ENCODE data around the gene B4GALT3. TPM values are rescaled to one million over a fixed set of nuclear protein-coding genes. Genes with fewer than 3 reads are reported as not detected.

Gene B4GALT3
- total and polyA plus RNA-seq, 2 of the 4 experiments (the other 2 are of a cell fraction): 19.9 to 36.0 TPM

DNA sequence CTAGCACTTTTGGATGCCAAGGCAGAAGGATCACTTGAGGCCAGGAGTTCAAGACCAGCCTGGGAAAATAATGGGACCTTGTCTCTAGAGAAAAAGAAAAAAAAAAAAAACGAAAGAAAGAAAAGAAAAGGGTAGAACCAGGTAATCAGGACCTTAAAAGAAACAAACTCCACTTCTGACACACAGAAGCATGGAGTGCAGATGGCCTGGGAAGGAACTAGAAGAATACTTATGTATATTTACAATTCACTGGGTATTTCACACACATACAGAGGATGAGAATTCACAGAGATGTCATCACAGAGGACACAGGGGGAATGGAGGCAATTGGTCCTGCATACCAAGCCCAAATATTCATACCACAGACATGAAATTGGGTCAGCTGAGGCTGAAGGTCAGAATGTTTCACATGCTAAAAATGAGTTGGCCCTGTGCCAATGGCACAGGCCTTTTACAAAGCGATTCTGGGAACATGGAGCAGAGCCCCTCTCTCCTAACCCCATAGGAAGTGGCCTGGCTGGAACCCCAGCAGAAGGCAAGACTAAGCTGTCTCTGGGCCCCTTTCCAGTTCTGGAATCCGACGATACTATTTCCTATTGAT is 4.4 kb downstream of the B4GALT3 start:
- peaks cover 17% of the 10 kb centered on the region for H3K4me1 ChIP-seq (ENCODE audit: control insufficient read depth, insufficient read depth, low read length)
- H3K9ac ChIP-seq (ENCODE audit: low read depth, low read length): no peak overlapping the region
- H3K23ac ChIP-seq (ENCODE audit: low read depth, low read length): 0 out of 2 replicates have a peak overlapping the region, but pooled peaks have one; percentile 45
- no peak overlapping the region for H2AK9ac ChIP-seq (replicated peaks; ENCODE audit: low read depth, low read length, poor library complexity)
- WGBS, 2 experiments (ENCODE audit: extremely low coverage in 2 of 2, insufficient read length in 1 of 2): no CpG with 5 or more reads among the region's 4 CpGs
- H3K36me3 ChIP-seq (ENCODE audit: control insufficient read depth, insufficient read depth, low read length): peaks cover 46% of the 10 kb centered on the region
- H3K56ac ChIP-seq (ENCODE audit: extremely low read depth, insufficient read depth, low read length): no peak overlapping the region
- no peak overlapping the region for H4K5ac ChIP-seq (ENCODE audit: low read depth, low read length)
- intact Hi-C loops (cut with micrococcal nuclease) (no loop called here), dilution Hi-C loops (cut with HindIII; ENCODE audit: low sequenced_read_pairs, unreplicated experiment) (no loop called here), in situ Hi-C loops (cut with MboI; ENCODE audit: low sequenced_read_pairs) (no loop called here)
- H2AFZ ChIP-seq (replicated peaks; ENCODE audit: low read length, poor library complexity): no peak overlapping the region
- BruUV-seq (replicated peaks): no TSS peak
- TF ChIP-seq RCOR1 (IDR thresholded peaks at IDR 0.05; ENCODE audit: insufficient replicate concordance, low read length): peak; percentile 59
- 0 out of 2 replicates have a peak, but pooled peaks have one; percentile 10 for TF ChIP-seq FOS (IDR thresholded peaks at IDR 0.05; ENCODE audit: low read depth, low read length)
- peak; percentile 99 for TF ChIP-seq MXI1 (IDR thresholded peaks at IDR 0.05; ENCODE audit: borderline replicate concordance, low read depth, low read length)
- peak; percentile 83 for TF ChIP-seq CEBPB (IDR thresholded peaks at IDR 0.05; ENCODE audit: low read depth, low read length)
- TF ChIP-seq, protein P1, sequence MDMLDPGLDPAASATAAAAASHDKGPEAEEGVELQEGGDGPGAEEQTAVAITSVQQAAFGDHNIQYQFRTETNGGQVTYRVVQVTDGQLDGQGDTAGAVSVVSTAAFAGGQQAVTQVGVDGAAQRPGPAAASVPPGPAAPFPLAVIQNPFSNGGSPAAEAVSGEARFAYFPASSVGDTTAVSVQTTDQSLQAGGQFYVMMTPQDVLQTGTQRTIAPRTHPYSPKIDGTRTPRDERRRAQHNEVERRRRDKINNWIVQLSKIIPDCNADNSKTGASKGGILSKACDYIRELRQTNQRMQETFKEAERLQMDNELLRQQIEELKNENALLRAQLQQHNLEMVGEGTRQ (IDR thresholded peaks at IDR 0.05; ENCODE audit: low read depth, low read length): 0 out of 2 replicates have a peak, but pooled peaks have one; percentile 8
- TF ChIP-seq CHD1 (IDR thresholded peaks at IDR 0.05; ENCODE audit: low read depth, low read length): no peak
- TF ChIP-seq, protein P2, sequence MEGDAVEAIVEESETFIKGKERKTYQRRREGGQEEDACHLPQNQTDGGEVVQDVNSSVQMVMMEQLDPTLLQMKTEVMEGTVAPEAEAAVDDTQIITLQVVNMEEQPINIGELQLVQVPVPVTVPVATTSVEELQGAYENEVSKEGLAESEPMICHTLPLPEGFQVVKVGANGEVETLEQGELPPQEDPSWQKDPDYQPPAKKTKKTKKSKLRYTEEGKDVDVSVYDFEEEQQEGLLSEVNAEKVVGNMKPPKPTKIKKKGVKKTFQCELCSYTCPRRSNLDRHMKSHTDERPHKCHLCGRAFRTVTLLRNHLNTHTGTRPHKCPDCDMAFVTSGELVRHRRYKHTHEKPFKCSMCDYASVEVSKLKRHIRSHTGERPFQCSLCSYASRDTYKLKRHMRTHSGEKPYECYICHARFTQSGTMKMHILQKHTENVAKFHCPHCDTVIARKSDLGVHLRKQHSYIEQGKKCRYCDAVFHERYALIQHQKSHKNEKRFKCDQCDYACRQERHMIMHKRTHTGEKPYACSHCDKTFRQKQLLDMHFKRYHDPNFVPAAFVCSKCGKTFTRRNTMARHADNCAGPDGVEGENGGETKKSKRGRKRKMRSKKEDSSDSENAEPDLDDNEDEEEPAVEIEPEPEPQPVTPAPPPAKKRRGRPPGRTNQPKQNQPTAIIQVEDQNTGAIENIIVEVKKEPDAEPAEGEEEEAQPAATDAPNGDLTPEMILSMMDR (conservative IDR thresholded peaks at IDR 0.05; ENCODE audit: low read depth, low read length): no peak
- TF ChIP-seq BHLHE40 (IDR thresholded peaks at IDR 0.05; ENCODE audit: low read depth, low read length): peak; percentile 41; the same call in 1 of the 2 replicates
- no peak for TF ChIP-seq RAD21 (IDR thresholded peaks at IDR 0.05; ENCODE audit: low read length)
- no peak for TF ChIP-seq RFX5 (IDR thresholded peaks at IDR 0.05; ENCODE audit: low read depth, low read length)
- TF ChIP-seq SMC3 (IDR thresholded peaks at IDR 0.05; ENCODE audit: low read depth, low read length): no peak
- peaks cover 11% of the 10 kb centered on the region for H3K9me1 ChIP-seq (ENCODE audit: insufficient read depth, low read length)
- H4K20me1 ChIP-seq (ENCODE audit: insufficient read depth, low read length): peaks cover 13% of the 10 kb centered on the region; the same call in 1 of the 2 replicates
- peak; percentile 97 for DNase-seq
- ATAC-seq (ENCODE audit: low read depth): peak; percentile 52
- H2BK5ac ChIP-seq (ENCODE audit: low read depth, low read length, poor library complexity, severe bottlenecking): peak overlapping the region; percentile 49
- peak overlapping the region; percentile 61; the same call in 1 of the 2 replicates for H4K91ac ChIP-seq (ENCODE audit: insufficient read depth, low read depth, low read length)
- H3K4me2 ChIP-seq (ENCODE audit: low read depth, low read length): peak overlapping the region; percentile 49
- H2BK120ac ChIP-seq (ENCODE audit: low read depth, low read length): no peak overlapping the region
- ChIA-PET POLR2A (ENCODE audit: unreplicated experiment) (no interaction called here), CTCF (no interaction called here)
- peak overlapping the region; percentile 23; the same call in 1 of the 2 replicates for H2BK20ac ChIP-seq (ENCODE audit: low read depth, low read length)
- peak overlapping the region; percentile 74; the same call in 1 of the 2 replicates for H3K27ac ChIP-seq (ENCODE audit: insufficient read depth, low read length)
- peak overlapping the region; percentile 71; the same call in 1 of the 2 replicates for H3K4ac ChIP-seq (ENCODE audit: low read depth, low read length)
- peak overlapping the region in 1 of 2 experiments; percentile 58; a peak in 1 of 4 replicates for H4K8ac ChIP-seq (ENCODE audit: low read depth in 2 of 2, low read length in 2 of 2)
- H3K14ac ChIP-seq (replicated peaks; ENCODE audit: low read depth, low read length): 0 out of 2 replicates have a peak overlapping the region, but pooled peaks have one; percentile 37
- H3K4me3 ChIP-seq (ENCODE audit: insufficient read depth, low read depth, low read length): no peak overlapping the region
- H2BK15ac ChIP-seq (ENCODE audit: low read depth, low read length): no peak overlapping the region; the same call in 2 of the 3 replicates
- no peaks in the 10 kb centered on the region for H3K9me3 ChIP-seq (ENCODE audit: control insufficient read depth, insufficient read depth, low read length)
- H3K27me3 ChIP-seq (ENCODE audit: control insufficient read depth, insufficient read depth, low read length): no peaks in the 10 kb centered on the region
- no peak overlapping the region; the same call in 1 of the 2 replicates for H3K18ac ChIP-seq (ENCODE audit: low read depth, low read length)
- peaks cover 14 to 43% of the 10 kb centered on the region in 2 experiments for H3K79me1 ChIP-seq (ENCODE audit: low read depth in 1 of 2, low read length in 2 of 2)
- H2AK5ac ChIP-seq (ENCODE audit: low read depth, low read length): 0 out of 2 replicates have a peak overlapping the region, but pooled peaks have one; percentile 35

All from IMR-90 (cell line).